ENCODE data around the gene KRT76.

The KRT76 gene

GRCh38 chr12:52815676-52816588 lies 38.8 kb upstream of the KRT76 start:
- TF ChIP-seq REST (IDR thresholded peaks at IDR 0.05; ENCODE audit: insufficient replicate concordance, low read depth) (no peak), POLR2AphosphoS5 (IDR thresholded peaks at IDR 0.05; ENCODE audit: low read depth) (no peak)
- no peak overlapping the region for H3K4me3 ChIP-seq (replicated peaks; ENCODE audit: insufficient read depth, low read length)
- no peak overlapping the region for H3K27ac ChIP-seq (replicated peaks)
- no peak for DNase-seq (ENCODE audit: low read depth in 1 of 2, low spot score in 1 of 2)
- H3K27me3 ChIP-seq (ENCODE audit: insufficient read depth, poor library complexity, severe bottlenecking): peaks cover 1% of the 10 kb centered on the region

- no peak overlapping the region for H3K27ac ChIP-seq (replicated peaks)
- no peak for DNase-seq (ENCODE audit: low read depth in 1 of 2, low spot score in 1 of 2)
- no peak for TF ChIP-seq GABPA (IDR thresholded peaks at IDR 0.05; ENCODE audit: low read depth)
- TF ChIP-seq POLR2AphosphoS5 (IDR thresholded peaks at IDR 0.05; ENCODE audit: low read depth): no peak
- no peak for TF ChIP-seq SPI1 (IDR thresholded peaks at IDR 0.05; ENCODE audit: borderline replicate concordance, low read depth)
- TF ChIP-seq REST (IDR thresholded peaks at IDR 0.05; ENCODE audit: insufficient replicate concordance, low read depth): no peak
- TF ChIP-seq CTCF (IDR thresholded peaks at IDR 0.05; ENCODE audit: insufficient read depth, low read length): no peak
- no peaks in the 10 kb centered on the region for H3K27me3 ChIP-seq (ENCODE audit: insufficient read depth, poor library complexity, severe bottlenecking)
- no peak overlapping the region for H3K4me3 ChIP-seq (replicated peaks; ENCODE audit: insufficient read depth, low read length)
Measured at GRCh38 chr12:52815161-52815560, 38.0 kb upstream of the KRT76 start.

- Histone ChIP-seq H3K4me3 (replicated peaks; ENCODE audit: insufficient read depth, low read length) (no peak overlapping the region), H3K27ac (replicated peaks) (no peak overlapping the region), H3K27me3 (ENCODE audit: insufficient read depth, poor library complexity, severe bottlenecking) (no peaks in the 10 kb centered on the region)
- no peak for DNase-seq (ENCODE audit: low read depth in 1 of 2, low spot score in 1 of 2)
- TF ChIP-seq CTCF (IDR thresholded peaks at IDR 0.05; ENCODE audit: insufficient read depth, low read length) (no peak), POLR2AphosphoS5 (IDR thresholded peaks at IDR 0.05; ENCODE audit: low read depth) (no peak), REST (IDR thresholded peaks at IDR 0.05; ENCODE audit: insufficient replicate concordance, low read depth) (no peak), GABPA (IDR thresholded peaks at IDR 0.05; ENCODE audit: low read depth) (no peak), SPI1 (IDR thresholded peaks at IDR 0.05; ENCODE audit: borderline replicate concordance, low read depth) (no peak)
Measured at GRCh38 chr12:52814710-52815155, 37.6 kb upstream of the KRT76 start.

Measured in HL-60 (cell line).